ENCODE results near the gene NBL1. TPM values are rescaled to one million over a fixed set of nuclear protein-coding genes. Genes with fewer than 3 reads are reported as not detected.

NBL1 gene
- total and polyA plus RNA-seq, 9 donors: 127 to 852 (median 525) TPM

DNA sequence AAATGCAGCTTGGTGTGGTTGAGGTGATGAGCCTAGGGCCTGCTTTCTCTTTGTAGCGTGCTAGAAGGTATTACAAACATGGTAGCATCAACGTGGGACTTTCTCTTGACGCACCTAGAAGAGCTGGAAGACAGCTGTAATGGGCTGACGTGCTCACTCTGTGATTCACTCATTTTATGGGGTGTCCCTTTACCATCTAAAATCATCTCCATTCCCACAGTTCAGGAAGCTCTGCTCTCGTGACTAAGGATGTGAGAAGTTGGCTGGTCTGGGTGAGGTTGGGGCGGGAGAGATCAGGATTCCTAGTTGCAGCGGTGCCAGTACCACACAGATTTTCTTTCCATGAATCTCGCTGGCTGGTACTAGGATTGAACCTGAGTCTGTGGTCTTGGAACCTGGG lies 24.8 kb downstream of the NBL1 start:
- WGBS, 3 donors: 73 to 76% (median 75%) methylated on average over 8 of the region's 8 CpGs
- TF ChIP-seq EP300 (IDR thresholded peaks at IDR 0.05): no peak
- TF ChIP-seq, protein P1, sequence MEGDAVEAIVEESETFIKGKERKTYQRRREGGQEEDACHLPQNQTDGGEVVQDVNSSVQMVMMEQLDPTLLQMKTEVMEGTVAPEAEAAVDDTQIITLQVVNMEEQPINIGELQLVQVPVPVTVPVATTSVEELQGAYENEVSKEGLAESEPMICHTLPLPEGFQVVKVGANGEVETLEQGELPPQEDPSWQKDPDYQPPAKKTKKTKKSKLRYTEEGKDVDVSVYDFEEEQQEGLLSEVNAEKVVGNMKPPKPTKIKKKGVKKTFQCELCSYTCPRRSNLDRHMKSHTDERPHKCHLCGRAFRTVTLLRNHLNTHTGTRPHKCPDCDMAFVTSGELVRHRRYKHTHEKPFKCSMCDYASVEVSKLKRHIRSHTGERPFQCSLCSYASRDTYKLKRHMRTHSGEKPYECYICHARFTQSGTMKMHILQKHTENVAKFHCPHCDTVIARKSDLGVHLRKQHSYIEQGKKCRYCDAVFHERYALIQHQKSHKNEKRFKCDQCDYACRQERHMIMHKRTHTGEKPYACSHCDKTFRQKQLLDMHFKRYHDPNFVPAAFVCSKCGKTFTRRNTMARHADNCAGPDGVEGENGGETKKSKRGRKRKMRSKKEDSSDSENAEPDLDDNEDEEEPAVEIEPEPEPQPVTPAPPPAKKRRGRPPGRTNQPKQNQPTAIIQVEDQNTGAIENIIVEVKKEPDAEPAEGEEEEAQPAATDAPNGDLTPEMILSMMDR (IDR thresholded peaks at IDR 0.05): no peak
- intact Hi-C loops (cut with DNase I): no loop called here
- Histone ChIP-seq H3K9me3 (no peaks in the 10 kb centered on the region), H3K27ac (no peak overlapping the region), H3K36me3 (no peaks in the 10 kb centered on the region), H3K27me3 (peaks cover 3% of the 10 kb centered on the region), H3K4me1 (ENCODE audit: insufficient read depth) (peaks cover 3% of the 10 kb centered on the region), H3K4me3 (no peak overlapping the region)
- DNase-seq: no peak

DNA sequence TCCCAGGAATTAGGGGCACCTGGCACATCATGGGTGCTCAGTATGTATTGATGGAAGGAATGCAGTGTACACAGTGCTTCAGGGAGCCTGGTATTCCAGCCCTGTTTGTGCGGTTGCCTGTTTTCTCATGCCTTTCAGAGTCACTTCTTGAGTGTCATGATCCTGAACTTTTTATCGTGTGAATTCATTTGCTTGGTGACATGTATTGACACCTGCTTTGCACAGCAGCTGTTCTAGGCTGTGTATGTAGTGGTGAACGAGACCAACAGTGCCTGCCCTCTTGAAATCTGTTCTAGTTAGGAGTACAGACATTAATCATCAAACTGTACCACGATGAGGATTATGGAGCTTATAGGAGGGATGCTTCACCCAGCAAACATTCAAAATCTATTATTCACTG lies 26.7 kb downstream of the NBL1 start:
- intact Hi-C loops (cut with DNase I): no loop called here
- no peak for TF ChIP-seq EP300 (IDR thresholded peaks at IDR 0.05)
- TF ChIP-seq, protein P1 (IDR thresholded peaks at IDR 0.05): no peak
- TF ChIP-seq POLR2A (IDR thresholded peaks at IDR 0.05): no peak
- 55 to 68% (median 59%) methylated on average over 4 of the region's 4 CpGs for WGBS, 3 donors

DNA sequence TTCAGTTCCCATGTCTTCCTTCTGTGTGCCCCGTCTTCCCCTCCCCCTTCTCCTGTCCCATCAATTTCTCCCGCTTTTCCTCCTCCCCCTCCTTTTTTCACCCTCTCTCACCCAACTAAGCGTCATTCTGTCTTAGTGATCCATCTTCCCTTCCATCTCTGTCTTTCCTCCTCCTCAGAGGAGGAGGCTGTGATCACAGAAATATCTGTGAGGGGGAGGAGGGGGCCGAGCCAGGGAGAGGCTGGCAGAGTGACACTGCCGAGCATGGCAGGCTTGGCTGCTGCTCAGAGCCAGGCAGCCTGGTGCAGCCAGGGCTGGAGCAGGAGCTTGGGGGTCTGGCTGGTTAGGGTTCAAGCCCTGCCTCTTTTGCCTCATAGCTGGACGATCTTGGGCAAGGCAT lies 28.1 kb downstream of the NBL1 start:
- no peaks in the 10 kb centered on the region for H3K27me3 ChIP-seq
- H3K27ac ChIP-seq: no peak overlapping the region
- no peaks in the 10 kb centered on the region for H3K9me3 ChIP-seq
- H3K4me3 ChIP-seq: no peak overlapping the region
- no peaks in the 10 kb centered on the region for H3K4me1 ChIP-seq (ENCODE audit: insufficient read depth)
- intact Hi-C loops (cut with DNase I): no loop called here
- H3K36me3 ChIP-seq: no peaks in the 10 kb centered on the region
- no peak for DNase-seq
- TF ChIP-seq, protein P1 (IDR thresholded peaks at IDR 0.05): no peak
- no peak for TF ChIP-seq EP300 (IDR thresholded peaks at IDR 0.05)
- no peak for TF ChIP-seq POLR2A (IDR thresholded peaks at IDR 0.05)
- 20 to 42% (median 21%) methylated on average over 6 of the region's 6 CpGs for WGBS, 3 donors

More for the DNA sequence above, 26.7 kb downstream of the NBL1 start:
- no peaks in the 10 kb centered on the region for H3K36me3 ChIP-seq
- no peaks in the 10 kb centered on the region for H3K9me3 ChIP-seq
- H3K27me3 ChIP-seq: no peaks in the 10 kb centered on the region
- DNase-seq: no peak
- no peak overlapping the region for H3K4me3 ChIP-seq
- no peak overlapping the region for H3K27ac ChIP-seq
- no peaks in the 10 kb centered on the region for H3K4me1 ChIP-seq (ENCODE audit: insufficient read depth)

DNA sequence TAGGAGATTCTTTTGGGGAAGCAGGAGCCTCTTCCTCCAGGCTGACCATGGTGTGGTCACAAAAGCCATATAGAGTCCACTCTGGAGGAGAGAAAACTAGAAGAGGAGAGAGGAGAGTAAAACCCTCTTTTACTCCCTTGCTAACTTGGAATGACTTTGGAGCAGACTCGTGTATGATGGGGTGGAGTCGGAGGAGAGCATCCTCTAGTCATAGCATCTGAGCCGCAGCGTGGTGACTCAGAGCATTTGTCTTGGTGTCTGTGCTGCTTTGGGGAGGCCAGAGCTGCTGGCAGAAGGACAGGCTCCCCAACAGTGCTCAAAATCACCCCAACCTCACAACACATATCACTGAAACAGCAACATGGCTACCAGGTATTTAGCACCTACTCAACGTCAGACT lies 31.7 kb downstream of the NBL1 start:
- TF ChIP-seq EP300 (IDR thresholded peaks at IDR 0.05) (no peak), POLR2A (IDR thresholded peaks at IDR 0.05) (no peak)
- TF ChIP-seq, protein P1 (IDR thresholded peaks at IDR 0.05): no peak

More for the DNA sequence above, 31.7 kb downstream of the NBL1 start:
- Histone ChIP-seq H3K27ac (no peak overlapping the region), H3K4me3 (no peak overlapping the region), H3K27me3 (no peaks in the 10 kb centered on the region), H3K36me3 (no peaks in the 10 kb centered on the region), H3K9me3 (no peaks in the 10 kb centered on the region), H3K4me1 (ENCODE audit: insufficient read depth) (no peaks in the 10 kb centered on the region)
- no peak for DNase-seq
- intact Hi-C loops (cut with DNase I): no loop called here
- WGBS, 3 donors: 64 to 82% (median 69%) methylated on average over 5 of the region's 5 CpGs

Measured in ovary (tissue), 9 donors.